HG02759 (cell line): Measurements from ENCODE around the gene CCL19.

Experiments
- ATAC-seq: cut with Tn5 transposase; IDR thresholded peaks from one replicate; pipeline ENCODE4 v1.9.1; 2021; ENCODE audit warnings: mild to moderate bottlenecking, moderate library complexity; ENCODE audit not compliant: unreplicated experiment

Gene CCL19

GRCh38 chr9:34664281-34665066 is 26.6 kb downstream of the CCL19 start:
- peak; percentile 53 for ATAC-seq

GRCh38 chr9:34663303-34663605 is 27.8 kb downstream of the CCL19 start:
- no peak for ATAC-seq

GRCh38 chr9:34662526-34663302 is 28.4 kb downstream of the CCL19 start, which contains the start of gene CCL27:
Gene CCL27 (minus strand): TSS chr9:34662657. CDS start chr9:34662633, 24 bp downstream.
- no peak for ATAC-seq

- no peak for ATAC-seq
These were observed 31.4 kb downstream of the CCL19 start for GRCh38 chr9:34659592-34660253.

- ATAC-seq: no peak
These were observed 32.6 kb downstream of the CCL19 start for GRCh38 chr9:34658461-34658860.

DNA sequence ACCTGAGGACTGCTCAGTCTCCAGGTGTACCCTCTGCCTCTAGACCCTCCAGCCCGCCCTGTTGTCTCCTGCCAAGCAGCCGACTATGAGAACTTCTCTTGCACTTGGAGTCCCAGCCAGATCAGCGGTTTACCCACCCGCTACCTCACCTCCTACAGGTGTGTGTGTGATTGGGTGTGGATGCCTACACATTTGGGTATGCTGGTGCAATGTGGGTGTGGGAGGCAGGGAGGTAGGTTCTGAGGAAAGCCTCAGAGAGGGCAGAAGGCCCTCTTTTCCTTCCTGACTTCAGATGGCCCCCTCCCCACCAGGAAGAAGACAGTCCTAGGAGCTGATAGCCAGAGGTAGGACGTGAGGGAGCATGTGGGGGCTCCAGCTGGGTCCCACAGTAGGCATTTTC is 34.1 kb downstream of the CCL19 start:
- no peak for ATAC-seq

GRCh38 chr9:34655394-34655793 is 35.7 kb downstream of the CCL19 start:
- no peak for ATAC-seq

DNA sequence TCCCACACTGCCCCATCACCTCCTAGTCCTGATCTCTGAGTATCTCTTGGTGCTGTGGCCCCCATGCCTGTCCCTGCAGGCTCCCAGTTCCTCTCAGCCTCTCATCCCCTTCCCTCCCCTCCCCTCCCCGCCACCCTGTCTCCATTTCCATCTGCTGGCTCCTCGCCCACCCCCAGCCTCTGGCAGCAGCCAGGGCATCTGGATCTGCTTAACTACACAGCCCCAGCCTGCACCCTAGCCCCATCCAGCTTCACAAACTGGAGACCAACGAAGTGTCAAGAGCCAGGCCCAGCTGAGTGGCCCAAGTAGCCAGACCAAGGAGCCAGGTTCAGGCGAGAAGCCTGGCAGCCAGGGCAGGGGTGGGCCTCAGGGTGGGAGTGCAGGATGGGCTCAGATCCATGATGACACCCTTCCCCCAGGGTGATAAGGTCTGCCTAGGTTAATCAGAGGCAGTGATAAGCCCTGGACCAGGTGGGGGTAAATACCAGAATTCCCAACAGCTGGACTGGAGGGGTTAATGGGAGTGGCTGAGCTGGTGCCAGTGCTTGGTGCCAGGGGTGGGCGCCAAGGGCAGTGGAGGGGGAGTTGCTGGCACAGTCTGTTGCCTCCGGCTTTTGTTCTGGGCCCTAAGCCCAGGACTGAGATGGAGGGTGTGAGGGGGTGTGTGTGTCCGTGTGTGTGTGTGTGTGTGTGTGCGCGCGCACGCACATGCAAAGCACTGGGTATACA is 36.6 kb downstream of the CCL19 start:
- no peak for ATAC-seq

DNA sequence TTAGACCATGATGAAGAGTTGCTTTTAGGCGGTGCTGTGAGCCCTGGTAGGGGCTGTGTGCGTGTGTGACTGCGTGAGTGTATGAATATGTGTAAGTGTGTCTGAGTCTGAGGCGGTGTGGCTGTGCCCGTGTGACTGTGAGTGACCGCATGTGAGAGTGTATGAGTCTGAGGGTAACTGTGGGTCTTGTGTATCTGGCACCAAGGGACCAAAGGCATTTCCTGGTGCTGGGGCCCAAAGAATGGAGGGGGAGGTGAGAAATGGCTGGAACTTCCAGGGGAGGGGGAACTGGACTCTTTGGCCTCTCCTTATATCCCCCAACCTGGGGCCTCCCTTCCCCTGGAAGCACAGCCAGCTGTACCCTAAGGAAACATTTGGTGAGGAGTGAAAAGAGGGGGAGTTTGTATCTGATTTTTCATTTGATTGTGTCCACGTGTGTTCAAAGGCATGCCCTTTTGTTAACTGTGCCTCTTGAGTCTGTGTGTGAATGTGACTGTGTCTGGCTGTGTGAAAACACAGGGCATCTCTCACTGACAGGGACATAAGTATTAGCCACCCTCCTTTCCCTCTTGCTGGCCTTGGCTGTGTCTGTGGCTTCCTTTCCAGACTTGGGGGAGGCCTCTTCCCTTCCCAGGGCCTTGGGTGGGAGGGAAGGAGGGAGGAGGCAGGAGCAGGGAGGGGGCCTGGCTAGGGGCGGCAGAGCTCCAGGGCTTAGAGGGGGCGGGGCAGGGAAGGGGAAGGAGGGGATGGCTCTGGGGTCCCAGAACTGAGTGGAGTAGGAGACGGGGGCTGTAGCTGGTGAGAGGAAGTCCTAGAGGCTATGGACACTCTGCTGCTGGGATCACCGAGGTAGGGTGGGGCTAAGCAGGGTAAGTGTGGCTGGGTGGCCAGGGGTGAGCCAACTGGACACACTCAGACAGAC is 37.7 kb downstream of the CCL19 start:
- no peak for ATAC-seq

GRCh38 chr9:34652602-34653000 is 38.5 kb downstream of the CCL19 start:
- ATAC-seq: no peak

DNA sequence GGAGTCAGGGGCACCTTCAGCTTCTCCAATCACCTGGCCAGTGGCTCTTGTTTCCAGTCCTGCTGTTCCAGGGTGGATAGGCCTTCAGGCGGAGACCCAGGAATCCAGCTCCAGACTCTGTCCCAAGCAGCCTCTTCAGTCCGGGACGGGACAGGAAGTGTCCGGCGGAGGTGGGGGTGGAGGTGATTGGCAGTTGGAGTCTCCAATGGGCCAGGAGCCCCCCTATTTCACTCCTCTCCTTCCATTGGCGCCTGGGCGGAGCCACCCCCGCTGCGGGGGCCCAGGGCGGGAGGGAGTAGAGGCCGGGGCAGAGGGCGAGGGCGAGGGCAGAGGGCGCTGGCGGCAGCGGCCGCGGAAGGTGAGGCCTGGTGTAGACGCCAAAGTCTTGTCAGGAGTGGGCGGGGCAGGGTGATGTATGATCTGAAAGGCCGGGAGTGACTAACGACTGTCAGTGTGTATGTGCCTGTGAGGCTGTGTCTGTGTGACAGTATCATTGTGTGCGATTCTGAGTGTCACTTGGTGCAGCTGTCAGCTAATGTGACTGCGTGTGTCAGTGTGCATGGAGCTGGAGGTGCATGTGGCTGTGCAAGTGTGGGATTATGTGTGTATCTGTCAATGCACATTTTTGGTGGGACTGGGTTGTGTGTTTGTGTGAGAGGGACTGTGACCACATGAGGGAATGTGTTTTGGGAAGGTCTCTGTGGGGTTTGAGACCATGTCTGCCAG is 39.0 kb downstream of the CCL19 start, which contains the start of gene IL11RA:
IL11RA (plus strand) TSS at position 310 of the 726 bp plus-strand sequence. CDS start 3,033 bp downstream, outside the sequence.
- peak; percentile 37 for ATAC-seq

DNA sequence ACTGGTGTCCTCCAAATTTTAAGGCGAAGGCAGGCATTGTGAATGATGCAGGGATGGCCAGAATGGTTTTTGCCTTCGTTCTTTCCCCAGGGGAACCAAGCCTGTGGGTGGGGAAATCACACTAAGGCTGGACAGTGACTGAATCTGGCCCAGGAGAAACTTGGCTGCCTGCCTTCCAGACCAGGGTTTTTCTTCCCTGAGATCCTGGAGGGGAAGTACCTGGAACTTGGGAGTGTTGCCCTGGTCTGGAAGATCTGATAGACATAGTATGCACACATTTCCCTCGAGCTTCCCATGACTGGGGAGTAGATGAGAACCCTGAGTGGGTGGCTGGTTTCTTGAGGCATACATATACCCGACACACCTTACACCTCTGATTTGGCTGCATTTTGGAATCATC is 39.8 kb downstream of the CCL19 start:
- no peak for ATAC-seq

GRCh38 chr9:34650816-34651215 is 40.3 kb downstream of the CCL19 start:
- no peak for ATAC-seq

GRCh38 chr9:34648673-34649072 is 42.4 kb downstream of the CCL19 start:
- ATAC-seq: no peak

DNA sequence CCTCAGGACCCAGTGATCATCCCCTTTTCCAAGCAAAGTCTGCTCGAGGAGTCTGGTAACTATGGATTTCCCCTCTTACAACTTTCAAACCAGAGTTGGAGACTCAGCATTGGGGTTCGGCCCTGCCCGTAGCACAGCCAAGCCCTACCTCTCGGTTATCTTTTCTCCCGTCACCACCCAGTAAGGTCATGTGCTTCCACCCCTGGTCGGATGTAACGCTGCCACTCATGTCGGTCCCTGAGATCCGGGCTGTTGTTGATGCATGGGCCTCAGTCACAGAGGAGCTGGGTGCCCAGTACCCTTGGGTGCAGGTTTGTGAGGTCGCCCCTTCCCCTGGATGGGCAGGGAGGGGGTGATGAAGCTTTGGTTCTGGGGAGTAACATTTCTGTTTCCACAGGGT is 43.4 kb downstream of the CCL19 start:
- ATAC-seq: no peak

GRCh38 chr9:34647084-34647403 is 44.0 kb downstream of the CCL19 start:
- no peak for ATAC-seq

DNA sequence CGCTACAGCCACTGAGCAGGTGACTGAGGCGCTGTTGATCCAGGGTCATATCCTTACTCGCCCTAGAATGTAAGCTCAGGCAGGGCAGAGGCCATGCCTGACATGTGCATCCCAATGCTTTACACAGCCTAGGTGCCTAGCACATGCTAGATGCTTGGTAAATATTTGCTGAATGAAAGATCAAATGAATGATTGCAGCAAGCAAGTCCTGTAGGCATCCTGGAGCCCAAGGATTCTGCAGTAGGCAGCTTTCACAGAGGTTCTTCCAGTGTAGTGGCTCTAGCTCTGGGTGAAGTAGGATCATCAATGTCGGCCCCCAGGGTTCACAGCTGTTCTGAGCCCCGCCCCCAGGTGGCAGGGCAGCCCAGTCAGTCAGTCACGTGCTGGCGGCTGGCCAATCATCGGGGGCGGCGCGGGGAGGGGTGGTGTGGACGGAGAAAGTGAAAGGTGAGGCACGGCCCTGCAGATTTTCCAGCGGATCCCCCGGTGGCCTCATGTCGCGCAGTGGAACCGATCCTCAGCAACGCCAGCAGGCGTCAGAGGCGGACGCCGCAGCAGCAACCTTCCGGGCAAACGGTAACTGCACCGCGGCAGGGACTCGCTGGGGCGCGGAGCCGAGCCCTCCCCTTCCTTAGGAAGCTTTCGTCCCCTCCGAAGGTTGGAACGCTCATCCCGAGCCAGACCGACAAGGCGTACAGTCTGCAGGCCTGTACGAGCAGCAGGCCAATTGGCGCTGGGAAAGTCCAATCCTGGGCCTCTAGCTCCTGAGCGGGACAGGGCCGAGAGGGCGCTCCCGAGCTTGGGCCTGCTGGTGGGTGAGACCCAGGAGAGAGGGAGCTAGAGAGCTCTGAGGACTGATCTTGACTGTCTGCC is 44.6 kb downstream of the CCL19 start, which contains the start of gene GALT:
GALT (plus strand) TSS at position 465 of the 873 bp plus-strand sequence; CDS start at position 495, 30 bp downstream.
- peak; percentile 91 for ATAC-seq

- ATAC-seq: no peak
These were observed 46.2 kb downstream of the CCL19 start for GRCh38 chr9:34644766-34645314.
